Kidney epithelial cell (primary cell): Measurements from ENCODE around the gene PGBD4. TPM values are rescaled to one million over a fixed set of nuclear protein-coding genes. Genes with fewer than 3 reads are reported as not detected.

Experiments used
- DNase-seq: peaks from one replicate; pipeline ENCODE4 v3.0.0-alpha.2; 2010; ENCODE audit warnings: low read depth
- H3K27me3 ChIP-seq: 2 replicates; pipeline ENCODE4 v1.6.0; 2011; ENCODE audit warnings: low read length; ENCODE audit not compliant: control insufficient read depth, insufficient read depth
- H3K36me3 ChIP-seq: 2 replicates; pipeline ENCODE4 v1.5.1; 2011; ENCODE audit warnings: low read length; ENCODE audit not compliant: control insufficient read depth, insufficient read depth
- H3K4me3 ChIP-seq: 2 replicates; pipeline ENCODE4 v1.5.1; 2011; ENCODE audit warnings: low read depth, mild to moderate bottlenecking, control low read depth, low read length
- total RNA-seq: library from RNA; depleted of rRNA; stranded (reverse); fragments of >200 nt; gene quantifications from 2 replicates; pipeline ENCODE4 v1.2.3, GENCODE V29; 2015
- TF ChIP-seq, protein P1 (sequence below): IDR thresholded peaks from 2 replicates; pipeline ENCODE4 v1.5.1; 2011; ENCODE audit warnings: mild to moderate bottlenecking, moderate library complexity, low read length, control low read depth, inconsistent platforms; ENCODE audit not compliant: insufficient read depth, poor library complexity, severe bottlenecking

Gene PGBD4
- total RNA-seq, 1 donor from 2014 or later = 0.71 TPM

DNA sequence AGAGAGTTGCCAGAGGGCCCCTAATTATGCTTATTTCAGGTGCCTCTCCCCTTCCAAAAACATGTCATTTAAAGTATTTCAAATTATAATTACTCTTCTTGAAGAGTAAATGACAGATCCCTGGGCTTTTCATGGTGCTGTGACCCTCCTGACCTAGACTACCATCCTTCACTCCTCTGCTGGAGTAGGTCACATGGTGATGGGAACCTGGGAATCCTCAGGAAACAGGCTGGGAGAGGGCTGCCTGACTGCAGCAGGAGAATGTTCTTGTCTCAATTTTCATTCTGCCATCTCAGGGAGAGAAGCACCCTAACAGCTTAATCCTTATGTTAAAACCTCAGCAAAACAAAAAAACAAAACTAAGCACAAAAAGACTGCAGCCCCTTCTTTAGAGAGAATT is 24.6 kb downstream of the PGBD4 start:
- no peak overlapping the region for H3K4me3 ChIP-seq
- TF ChIP-seq, protein P1, sequence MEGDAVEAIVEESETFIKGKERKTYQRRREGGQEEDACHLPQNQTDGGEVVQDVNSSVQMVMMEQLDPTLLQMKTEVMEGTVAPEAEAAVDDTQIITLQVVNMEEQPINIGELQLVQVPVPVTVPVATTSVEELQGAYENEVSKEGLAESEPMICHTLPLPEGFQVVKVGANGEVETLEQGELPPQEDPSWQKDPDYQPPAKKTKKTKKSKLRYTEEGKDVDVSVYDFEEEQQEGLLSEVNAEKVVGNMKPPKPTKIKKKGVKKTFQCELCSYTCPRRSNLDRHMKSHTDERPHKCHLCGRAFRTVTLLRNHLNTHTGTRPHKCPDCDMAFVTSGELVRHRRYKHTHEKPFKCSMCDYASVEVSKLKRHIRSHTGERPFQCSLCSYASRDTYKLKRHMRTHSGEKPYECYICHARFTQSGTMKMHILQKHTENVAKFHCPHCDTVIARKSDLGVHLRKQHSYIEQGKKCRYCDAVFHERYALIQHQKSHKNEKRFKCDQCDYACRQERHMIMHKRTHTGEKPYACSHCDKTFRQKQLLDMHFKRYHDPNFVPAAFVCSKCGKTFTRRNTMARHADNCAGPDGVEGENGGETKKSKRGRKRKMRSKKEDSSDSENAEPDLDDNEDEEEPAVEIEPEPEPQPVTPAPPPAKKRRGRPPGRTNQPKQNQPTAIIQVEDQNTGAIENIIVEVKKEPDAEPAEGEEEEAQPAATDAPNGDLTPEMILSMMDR = no peak
- no peaks in the 10 kb centered on the region for H3K27me3 ChIP-seq
- DNase-seq = no peak
- H3K36me3 ChIP-seq = no peaks in the 10 kb centered on the region

DNA sequence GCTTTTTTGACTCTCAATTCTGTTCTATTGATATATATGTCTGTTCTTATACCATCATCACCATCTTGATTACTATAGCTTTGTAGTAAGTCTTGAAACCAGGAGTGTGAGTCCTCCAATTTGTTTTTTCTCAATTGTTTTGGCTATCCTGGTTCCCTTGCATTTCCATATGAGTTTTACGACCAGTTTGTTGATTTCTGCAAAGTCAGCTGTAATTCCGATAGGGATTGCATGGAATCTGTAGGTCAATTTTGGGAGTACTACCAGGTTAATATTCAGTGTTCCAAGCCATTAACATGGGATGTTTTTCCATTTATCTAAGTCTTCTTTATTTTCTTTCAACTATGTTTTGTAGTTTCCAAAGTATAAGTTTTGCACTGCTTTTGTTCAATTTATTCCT is 27.0 kb downstream of the PGBD4 start:
- H3K36me3 ChIP-seq = no peaks in the 10 kb centered on the region
- no peaks in the 10 kb centered on the region for H3K27me3 ChIP-seq
- no peak overlapping the region for H3K4me3 ChIP-seq
- TF ChIP-seq, protein P1 = no peak
- DNase-seq = no peak

DNA sequence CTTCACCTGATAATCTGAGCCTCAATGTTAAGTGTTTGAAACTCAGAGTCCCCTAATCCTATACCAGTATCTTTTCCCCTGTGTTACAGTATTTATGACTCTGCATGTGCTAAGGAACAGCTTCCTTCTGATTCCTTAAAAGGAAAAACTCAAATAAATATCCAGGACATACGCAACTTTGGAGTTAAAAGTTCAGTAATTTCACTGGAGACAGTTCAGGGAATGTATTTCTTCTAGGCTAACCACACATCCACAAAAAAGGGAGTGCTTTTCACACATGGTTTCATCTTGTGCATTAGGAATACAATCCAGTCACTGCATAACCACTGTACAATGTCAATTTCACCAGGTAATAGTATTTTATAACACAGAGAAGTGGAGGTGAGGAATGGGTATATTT is 31.0 kb downstream of the PGBD4 start:
- H3K36me3 ChIP-seq = no peaks in the 10 kb centered on the region
- no peak overlapping the region for H3K4me3 ChIP-seq
- no peak for DNase-seq
- no peaks in the 10 kb centered on the region for H3K27me3 ChIP-seq
- TF ChIP-seq, protein P1 = no peak

DNA sequence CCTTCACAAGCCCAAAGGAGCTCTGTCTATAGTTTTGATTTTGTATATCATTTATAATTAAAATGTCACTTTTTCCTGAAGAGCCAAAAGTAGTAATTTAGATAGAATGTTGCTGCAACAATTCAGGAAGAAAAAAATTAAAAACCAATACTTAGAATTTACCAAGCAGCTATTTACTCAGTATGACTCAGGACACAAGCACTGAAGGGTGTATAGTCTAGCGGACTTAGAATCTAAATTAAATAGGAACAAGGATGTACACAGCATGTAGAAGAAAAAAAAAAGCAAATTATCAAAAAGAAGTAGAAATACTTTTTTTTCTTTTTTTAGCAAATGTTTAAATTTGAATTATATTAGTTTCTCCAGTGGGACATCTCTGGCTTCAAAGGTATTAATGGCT is 31.6 kb downstream of the PGBD4 start:
- no peak for DNase-seq
- no peaks in the 10 kb centered on the region for H3K36me3 ChIP-seq
- H3K4me3 ChIP-seq = no peak overlapping the region
- no peaks in the 10 kb centered on the region for H3K27me3 ChIP-seq
- TF ChIP-seq, protein P1 = no peak

DNA sequence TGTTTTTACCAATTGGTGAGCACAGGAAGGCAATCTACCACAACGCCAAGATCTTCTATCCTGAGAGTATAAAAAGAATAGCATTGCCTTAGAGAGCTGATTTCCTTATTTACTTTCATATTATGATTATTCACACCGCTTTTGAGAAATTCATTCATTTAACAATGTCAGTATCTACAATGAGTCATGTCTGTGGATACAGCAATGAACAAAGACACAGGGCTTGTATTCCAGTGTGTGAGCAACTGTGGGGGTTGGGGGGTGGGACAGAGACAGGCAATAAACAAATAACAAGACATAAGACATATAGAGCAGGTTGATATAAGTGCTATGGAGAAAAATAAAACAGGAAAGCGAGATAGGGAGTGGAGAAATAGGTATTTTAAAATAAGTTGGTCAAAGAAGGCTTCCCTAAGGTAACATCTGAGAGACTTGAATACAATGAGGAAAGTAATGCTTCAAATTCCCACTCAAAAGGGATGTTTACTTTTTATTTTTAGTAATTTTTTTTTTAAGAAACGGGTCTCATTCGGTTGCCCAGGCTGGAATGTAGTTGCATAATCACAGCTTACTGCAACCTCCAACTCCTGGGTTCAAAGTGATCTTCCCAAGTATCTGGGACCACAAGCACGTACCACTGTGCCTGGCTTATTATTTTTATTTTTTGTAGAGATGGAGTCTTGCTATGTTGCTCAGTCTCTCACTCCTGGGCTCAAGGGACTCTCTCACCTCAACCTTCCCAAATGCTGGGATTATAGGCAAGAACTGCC is 45.7 kb downstream of the PGBD4 start:
- no peak for DNase-seq
- H3K36me3 ChIP-seq = peaks cover 4% of the 10 kb centered on the region
- H3K27me3 ChIP-seq = no peaks in the 10 kb centered on the region
- no peak overlapping the region for H3K4me3 ChIP-seq
- TF ChIP-seq, protein P1 = no peak

DNA sequence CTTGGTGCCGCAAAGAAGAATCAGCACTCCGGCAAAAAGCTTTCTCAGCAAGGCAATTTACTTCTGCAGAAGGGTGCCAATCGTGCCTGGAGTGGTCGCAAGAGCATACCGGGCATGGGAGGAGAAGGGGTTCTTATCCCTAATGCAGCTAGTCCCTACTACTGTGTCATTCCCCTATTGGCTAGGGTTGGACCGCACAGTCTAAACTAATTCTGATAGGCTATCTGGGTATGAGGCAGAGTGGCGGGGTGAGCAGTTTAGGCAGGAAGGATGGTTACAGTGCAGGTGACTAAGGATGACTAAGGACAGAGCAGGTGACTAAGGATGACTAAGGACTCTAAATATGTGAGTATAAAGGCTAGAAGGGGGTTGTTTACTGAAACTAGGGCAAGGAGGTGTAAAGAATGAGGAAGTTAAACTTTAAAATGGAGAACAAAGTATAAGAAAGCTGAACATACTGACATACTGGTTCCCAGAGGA is 52.9 kb downstream of the PGBD4 start:
- no peak overlapping the region for H3K4me3 ChIP-seq
- TF ChIP-seq, protein P1 = no peak
- no peak for DNase-seq
- peaks cover 7% of the 10 kb centered on the region for H3K36me3 ChIP-seq
- H3K27me3 ChIP-seq = no peaks in the 10 kb centered on the region
